HG02884 (cell line): ENCODE results near the gene ATXN1.

Experiments used
- ATAC-seq: cut with Tn5 transposase; IDR thresholded peaks from one replicate; pipeline ENCODE4 v1.9.1; 2021; ENCODE audit warnings: mild to moderate bottlenecking, moderate library complexity; ENCODE audit not compliant: unreplicated experiment

The ATXN1 gene

DNA sequence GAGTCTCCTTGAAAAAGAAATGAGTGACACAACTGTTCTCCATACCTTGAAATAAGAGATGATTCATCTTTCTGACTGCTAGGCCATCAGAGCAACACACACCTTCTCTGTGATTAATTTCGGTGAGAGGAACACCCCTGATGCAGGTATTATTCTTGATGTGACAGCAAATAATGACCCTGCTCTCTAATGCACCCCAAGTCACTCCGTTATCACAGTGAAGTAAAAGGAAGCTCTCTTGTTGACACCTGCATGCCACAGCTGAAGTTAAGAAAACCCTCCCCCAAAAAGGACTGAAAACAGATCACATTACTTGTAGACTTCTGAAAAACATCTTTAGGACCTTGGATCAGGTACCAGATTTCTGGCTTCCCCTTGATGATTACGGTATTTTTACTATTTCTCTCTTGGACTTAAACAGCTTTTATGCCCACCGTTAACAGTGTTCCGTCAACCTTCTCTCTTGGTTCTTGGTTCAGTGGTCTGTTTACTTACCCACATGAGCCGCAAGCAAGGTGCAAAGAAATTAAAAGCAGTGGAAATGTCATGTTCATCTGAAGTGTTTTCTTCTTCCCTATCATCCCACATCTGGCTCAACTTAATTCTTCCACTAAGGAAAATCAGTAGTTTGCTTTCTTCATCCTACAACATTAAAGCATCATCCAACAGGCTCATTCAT is 273.1 kb downstream of the ATXN1 start:
- ATAC-seq = no peak

DNA sequence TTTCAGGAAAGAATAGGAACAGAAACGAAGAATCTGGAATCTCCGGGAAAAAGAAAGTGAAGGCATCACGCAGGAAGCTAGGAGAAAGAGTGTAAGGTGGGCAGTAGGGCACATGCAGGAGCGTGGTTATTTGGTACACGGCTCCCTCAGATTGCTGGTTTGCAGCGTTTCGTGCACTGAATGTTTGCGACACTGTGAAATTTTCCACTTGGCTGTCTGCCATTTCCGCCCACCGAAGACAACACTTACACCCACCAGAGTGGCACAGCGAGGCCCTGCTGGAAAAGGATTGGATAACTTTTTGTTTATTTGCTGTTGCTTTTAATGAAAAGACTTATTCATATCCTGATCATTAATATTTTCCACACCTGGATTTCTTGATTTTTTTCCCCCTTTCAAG is 274.6 kb downstream of the ATXN1 start:
- no peak for ATAC-seq

DNA sequence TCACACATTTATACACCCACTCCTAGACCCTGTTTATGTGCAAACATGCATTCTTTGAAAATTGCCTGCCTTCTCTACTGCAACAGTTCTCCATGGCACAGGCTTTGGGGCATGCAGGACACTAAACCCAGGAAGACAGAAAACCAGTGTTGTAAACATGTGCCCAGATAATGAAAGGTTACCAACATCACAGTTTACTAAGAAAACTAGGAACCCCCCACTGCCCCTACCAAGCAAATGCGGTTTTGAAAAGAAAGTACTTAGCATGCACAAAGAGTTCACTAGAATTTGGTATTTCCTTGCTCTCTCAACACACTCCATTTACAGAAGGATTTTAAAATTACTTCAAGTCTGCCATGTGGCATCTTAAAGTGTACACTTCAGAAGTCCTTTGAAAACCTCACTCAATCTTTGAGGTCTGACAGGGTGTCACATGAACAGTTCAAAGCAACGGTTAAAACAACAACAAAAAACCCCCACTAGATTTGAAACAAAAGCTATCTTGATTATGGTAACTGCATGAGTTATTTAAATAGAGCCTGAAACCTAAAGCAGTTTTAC is 277.9 kb downstream of the ATXN1 start:
- ATAC-seq = peak; percentile 56

DNA sequence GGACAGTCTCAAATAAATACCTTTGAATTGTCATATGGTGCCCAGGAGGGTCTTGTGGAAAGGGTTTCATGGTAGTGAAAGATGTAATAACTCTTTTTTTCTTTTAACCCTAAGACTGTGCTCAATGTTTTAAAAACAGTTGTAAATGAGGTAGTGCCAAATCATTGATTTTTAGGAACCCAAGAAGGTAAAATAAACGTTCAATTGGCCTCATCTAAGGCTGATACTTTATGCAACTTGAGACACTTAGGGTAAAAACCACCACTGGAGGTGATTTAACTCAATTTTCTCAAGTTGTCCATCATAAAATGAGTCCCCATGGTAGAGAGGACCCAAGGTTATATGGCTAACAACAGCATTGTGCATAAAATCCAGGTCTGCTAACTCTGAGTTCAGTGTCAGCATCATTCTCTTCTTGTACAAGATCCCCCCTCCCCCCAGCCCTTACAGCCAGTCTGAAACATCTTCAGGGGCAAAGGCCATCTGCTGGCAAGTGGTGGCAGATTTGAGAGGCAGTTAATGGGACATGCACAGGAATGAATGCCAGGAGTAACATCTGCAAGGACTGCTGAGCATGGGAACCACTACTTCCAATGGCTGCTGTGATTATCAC is 278.5 kb downstream of the ATXN1 start:
- no peak for ATAC-seq

GRCh38 chr6:16481697-16482399 is 279.4 kb downstream of the ATXN1 start:
- no peak for ATAC-seq

DNA sequence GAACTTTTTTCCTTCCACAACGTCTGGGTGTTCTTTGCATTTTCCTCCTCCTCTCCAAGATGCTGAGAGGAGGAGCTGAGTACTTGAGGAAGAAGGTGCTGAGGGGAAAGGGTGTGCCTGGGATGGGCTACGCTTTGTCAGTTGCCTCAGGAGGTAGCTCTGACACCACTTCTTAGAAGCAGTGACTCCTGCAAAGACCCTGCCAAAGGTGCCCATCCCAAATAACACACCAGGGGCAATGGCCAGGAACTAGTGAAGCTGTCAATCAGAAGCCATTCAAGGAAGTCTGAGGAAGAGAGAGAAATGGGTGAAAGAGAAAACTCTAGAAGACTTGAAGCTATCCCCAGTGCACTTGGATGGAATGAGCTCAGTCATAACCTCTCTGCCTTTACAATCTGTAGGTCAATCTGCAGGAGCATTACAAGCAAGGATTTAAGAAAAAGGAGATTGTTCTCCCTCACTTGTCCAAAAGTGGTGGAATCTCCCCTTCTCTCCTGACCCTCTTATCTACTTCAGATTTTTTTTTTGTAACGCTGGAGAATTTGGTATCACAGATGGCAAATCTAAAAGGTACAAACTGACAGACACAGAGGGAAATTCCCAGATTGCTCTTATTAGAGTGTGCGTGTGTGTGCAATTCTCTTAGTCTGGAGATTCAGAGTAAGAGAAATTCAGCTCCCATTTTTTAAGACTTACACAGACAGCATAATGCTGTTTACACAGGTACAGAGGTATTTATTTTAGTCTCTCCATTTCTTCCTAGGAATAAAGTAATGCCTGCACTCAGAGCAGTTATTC is 280.3 kb downstream of the ATXN1 start:
- no peak for ATAC-seq

- no peak for ATAC-seq
Observed at GRCh38 chr6:16477367-16478149, 283.7 kb downstream of the ATXN1 start.

DNA sequence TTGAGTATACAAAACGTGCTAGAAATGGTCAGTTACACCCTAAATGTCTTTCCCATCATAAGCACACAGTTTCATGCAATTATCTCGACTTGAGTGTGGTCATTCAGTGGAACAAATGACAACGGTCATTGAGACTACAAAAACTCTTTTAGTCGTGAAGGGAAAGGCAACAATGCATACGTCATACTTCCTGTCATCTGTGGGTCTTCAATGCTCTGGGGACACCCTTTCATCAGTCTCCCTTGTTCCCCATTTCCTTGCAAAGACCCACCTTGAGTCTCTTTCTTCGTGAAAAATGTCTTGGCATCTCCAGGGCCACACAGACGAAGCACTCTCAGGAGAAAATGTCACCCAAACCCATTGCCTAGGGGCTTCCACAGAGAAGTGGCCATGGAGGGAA is 284.4 kb downstream of the ATXN1 start:
- no peak for ATAC-seq

- no peak for ATAC-seq
Observed at GRCh38 chr6:16475494-16475781, 285.8 kb downstream of the ATXN1 start.

DNA sequence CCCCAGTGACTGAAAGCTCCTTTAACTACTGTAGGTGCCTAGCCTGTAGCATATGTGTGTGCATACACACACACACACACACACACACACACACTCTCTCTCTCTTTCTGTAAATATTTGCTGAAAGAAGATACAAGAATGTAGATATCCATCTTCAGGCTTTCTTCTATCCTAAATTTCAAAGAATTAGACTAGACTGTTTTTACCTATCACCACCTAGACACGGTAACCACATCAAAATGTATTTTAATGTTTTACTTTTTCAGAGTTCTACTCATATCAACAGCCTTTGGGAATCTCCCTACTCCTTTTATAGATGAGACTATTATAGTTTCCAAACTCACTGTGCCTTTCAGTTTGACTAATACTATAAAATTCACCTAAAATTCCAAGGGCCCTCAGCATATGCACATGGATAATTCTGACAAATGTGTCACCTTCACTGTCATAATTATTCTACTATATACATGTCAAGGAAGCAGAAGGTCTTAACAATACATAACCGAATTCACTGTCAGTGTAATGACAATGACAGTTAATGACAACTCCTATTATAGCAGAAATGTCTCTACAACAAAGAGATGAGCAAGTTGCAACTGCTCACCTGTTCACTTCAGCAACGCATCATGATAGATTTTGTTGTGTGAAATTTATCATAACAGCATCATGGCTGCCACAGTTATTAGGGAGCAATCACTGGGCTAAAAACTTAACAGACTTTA is 286.3 kb downstream of the ATXN1 start:
- no peak for ATAC-seq

DNA sequence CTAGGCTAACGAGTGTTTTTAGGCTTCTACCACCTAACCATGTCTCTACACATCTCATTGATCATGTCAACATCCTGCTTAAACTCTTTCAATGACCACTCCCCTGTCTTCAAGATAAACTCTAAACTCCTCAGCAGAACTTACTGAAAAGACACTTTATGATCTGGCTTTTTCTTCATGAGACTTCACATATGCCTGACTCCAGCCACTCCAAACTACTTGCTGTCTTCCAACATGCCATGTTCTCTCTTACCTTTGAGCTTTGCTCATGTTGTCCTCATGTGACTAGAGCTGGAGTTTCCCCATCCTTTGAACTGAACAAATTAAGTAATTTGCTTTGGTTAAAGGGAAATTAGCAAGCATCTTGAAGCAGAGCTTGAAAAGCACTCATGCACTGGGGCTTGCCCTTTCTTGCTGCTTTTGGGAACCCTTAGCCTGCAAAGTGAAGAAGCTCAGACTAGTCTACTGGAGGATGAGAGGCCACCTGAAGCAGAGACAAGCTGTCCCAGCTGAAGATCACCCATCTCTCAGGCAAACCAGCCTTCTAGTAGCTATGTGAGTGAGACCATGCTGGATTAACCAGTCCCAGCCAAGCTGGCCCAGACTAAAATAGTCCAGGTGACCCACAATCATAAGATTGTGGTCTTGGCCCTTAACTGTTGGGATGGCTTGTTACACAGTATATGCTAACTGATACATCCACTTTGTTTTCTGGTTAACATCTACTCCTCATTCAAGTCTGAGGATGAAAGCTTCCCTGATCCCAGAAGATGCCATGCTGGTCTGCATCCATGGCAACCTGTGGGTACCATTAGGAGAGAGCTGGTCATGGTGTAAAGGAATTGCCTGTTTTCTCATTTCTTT is 287.1 kb downstream of the ATXN1 start:
- no peak for ATAC-seq

GRCh38 chr6:16473184-16473907 is 287.9 kb downstream of the ATXN1 start:
- ATAC-seq = peak; percentile 42

- ATAC-seq = no peak
Observed at GRCh38 chr6:16472349-16473069, 288.8 kb downstream of the ATXN1 start.

GRCh38 chr6:16471910-16472297 is 289.4 kb downstream of the ATXN1 start:
- ATAC-seq = no peak

GRCh38 chr6:16471222-16471909 is 289.9 kb downstream of the ATXN1 start:
- ATAC-seq = no peak

GRCh38 chr6:16470502-16471221 is 290.6 kb downstream of the ATXN1 start:
- no peak for ATAC-seq
